ENCODE measurements around the gene UMODL1. TPM values are rescaled to one million over a fixed set of nuclear protein-coding genes. Genes with fewer than 3 reads are reported as not detected.

Gene UMODL1
- total RNA-seq, 2 experiments from 2014 or later, result 0.26 to 0.30 TPM

GRCh38 chr21:42107177-42107880, 36.2 kb downstream of the UMODL1 start:
- Mint-ChIP-seq H3K27ac (no peak overlapping the region), H3K9me3 (no peaks in the 10 kb centered on the region), H3K4me1 (peaks cover 3% of the 10 kb centered on the region), H3K4me3 (no peak overlapping the region), H3K27me3 (no peaks in the 10 kb centered on the region), H3K36me3 (no peaks in the 10 kb centered on the region)
- ATAC-seq (ENCODE audit: low read depth), result no peak
- no peak for DNase-seq
- POLR2A ChIA-PET, result interaction anchor here (0.8 to 3.5 kb wide), 4 partner anchors 44 to 181 kb away, joined by 4 to 24 read pairs (median 5); partner anchors contain the start of gene ZBTB21

- peaks cover 3% of the 10 kb centered on the region for H3K4me1 Mint-ChIP-seq
- DNase-seq, result peak; percentile 83
- peak overlapping the region; percentile 41 for H3K4me3 Mint-ChIP-seq
- POLR2A ChIA-PET, result interaction anchor here (0.8 to 3.5 kb wide), 5 partner anchors 10 to 181 kb away, joined by 4 to 24 read pairs (median 5); partner anchors contain the start of gene ZBTB21
- ATAC-seq (ENCODE audit: low read depth), result peak; percentile 99
- no peaks in the 10 kb centered on the region for H3K27me3 Mint-ChIP-seq
- no peaks in the 10 kb centered on the region for H3K36me3 Mint-ChIP-seq
- no peaks in the 10 kb centered on the region for H3K9me3 Mint-ChIP-seq
- H3K27ac Mint-ChIP-seq, result peak overlapping the region; percentile 64
Observed at GRCh38 chr21:42107881-42108553, 36.9 kb downstream of the UMODL1 start.

- Mint-ChIP-seq H3K27me3 (no peaks in the 10 kb centered on the region), H3K36me3 (no peaks in the 10 kb centered on the region), H3K4me3 (no peak overlapping the region), H3K27ac (no peak overlapping the region), H3K4me1 (peaks cover 3% of the 10 kb centered on the region), H3K9me3 (no peaks in the 10 kb centered on the region)
- POLR2A ChIA-PET, result interaction anchor here (1.2 to 3.5 kb wide), 3 partner anchors 9 to 99 kb away, joined by 5 to 24 read pairs (median 5); partner anchors contain the start of gene ZBTB21
- no peak for ATAC-seq (ENCODE audit: low read depth)
- no peak for DNase-seq
Observed at GRCh38 chr21:42108554-42109340, 37.6 kb downstream of the UMODL1 start.

GRCh38 chr21:42109473-42109872, 38.4 kb downstream of the UMODL1 start:
- Mint-ChIP-seq H3K4me3 (no peak overlapping the region), H3K36me3 (no peaks in the 10 kb centered on the region), H3K4me1 (peaks cover 3% of the 10 kb centered on the region), H3K27ac (no peak overlapping the region), H3K27me3 (no peaks in the 10 kb centered on the region), H3K9me3 (no peaks in the 10 kb centered on the region)
- ATAC-seq (ENCODE audit: low read depth) (no peak), DNase-seq (no peak)
- POLR2A ChIA-PET, result interaction anchor here (3.5 kb wide), 1 partner anchor 46 kb away, joined by 24 read pairs; no protein-coding TSS in a partner anchor

GRCh38 chr21:42109873-42110525, 38.9 kb downstream of the UMODL1 start:
- DNase-seq (no peak), ATAC-seq (ENCODE audit: low read depth) (no peak)
- POLR2A ChIA-PET, result interaction anchor here (3.5 kb wide), 1 partner anchor 47 kb away, joined by 24 read pairs; no protein-coding TSS in a partner anchor
- Mint-ChIP-seq H3K4me1 (peaks cover 3% of the 10 kb centered on the region), H3K36me3 (no peaks in the 10 kb centered on the region), H3K4me3 (no peak overlapping the region), H3K27me3 (peaks cover 2% of the 10 kb centered on the region), H3K9me3 (no peaks in the 10 kb centered on the region), H3K27ac (no peak overlapping the region)

- POLR2A ChIA-PET, result interaction anchor here (3.5 kb wide), 1 partner anchor 47 kb away, joined by 24 read pairs; no protein-coding TSS in a partner anchor
- Mint-ChIP-seq H3K4me3 (no peak overlapping the region), H3K4me1 (peaks cover 3% of the 10 kb centered on the region), H3K9me3 (no peaks in the 10 kb centered on the region), H3K27me3 (peaks cover 3% of the 10 kb centered on the region), H3K27ac (no peak overlapping the region), H3K36me3 (no peaks in the 10 kb centered on the region)
- ATAC-seq (ENCODE audit: low read depth), result no peak
- no peak for DNase-seq
Observed at GRCh38 chr21:42110691-42111469, 39.8 kb downstream of the UMODL1 start.

- no peak overlapping the region for H3K27ac Mint-ChIP-seq
- ATAC-seq (ENCODE audit: low read depth) (no peak), DNase-seq (no peak)
- peaks cover 3% of the 10 kb centered on the region for H3K27me3 Mint-ChIP-seq
- no peaks in the 10 kb centered on the region for H3K36me3 Mint-ChIP-seq
- no peaks in the 10 kb centered on the region for H3K9me3 Mint-ChIP-seq
- peaks cover 3% of the 10 kb centered on the region for H3K4me1 Mint-ChIP-seq
- POLR2A ChIA-PET, result no interaction called here
- H3K4me3 Mint-ChIP-seq, result no peak overlapping the region
Observed at GRCh38 chr21:42111470-42111743, 40.3 kb downstream of the UMODL1 start.

GRCh38 chr21:42111811-42112210, 40.7 kb downstream of the UMODL1 start:
- Mint-ChIP-seq H3K27ac (no peak overlapping the region), H3K4me1 (peaks cover 3% of the 10 kb centered on the region), H3K4me3 (no peak overlapping the region), H3K27me3 (peaks cover 3% of the 10 kb centered on the region), H3K36me3 (no peaks in the 10 kb centered on the region), H3K9me3 (no peaks in the 10 kb centered on the region)
- no peak for ATAC-seq (ENCODE audit: low read depth)
- POLR2A ChIA-PET, result no interaction called here
- DNase-seq, result no peak

GRCh38 chr21:42112238-42112637, 41.1 kb downstream of the UMODL1 start:
- POLR2A ChIA-PET, result no interaction called here
- Mint-ChIP-seq H3K36me3 (no peaks in the 10 kb centered on the region), H3K9me3 (no peaks in the 10 kb centered on the region), H3K27me3 (peaks cover 3% of the 10 kb centered on the region), H3K4me1 (peaks cover 7% of the 10 kb centered on the region), H3K4me3 (no peak overlapping the region), H3K27ac (no peak overlapping the region)
- DNase-seq, result no peak
- ATAC-seq (ENCODE audit: low read depth), result no peak

GRCh38 chr21:42112857-42113256, 41.7 kb downstream of the UMODL1 start:
- POLR2A ChIA-PET, result no interaction called here
- Mint-ChIP-seq H3K27me3 (peaks cover 9% of the 10 kb centered on the region), H3K36me3 (no peaks in the 10 kb centered on the region), H3K4me1 (peaks cover 11% of the 10 kb centered on the region), H3K9me3 (no peaks in the 10 kb centered on the region), H3K27ac (no peak overlapping the region), H3K4me3 (no peak overlapping the region)
- ATAC-seq (ENCODE audit: low read depth) (no peak), DNase-seq (no peak)

GRCh38 chr21:42113926-42114409, 42.9 kb downstream of the UMODL1 start:
- no peak for ATAC-seq (ENCODE audit: low read depth)
- Mint-ChIP-seq H3K9me3 (no peaks in the 10 kb centered on the region), H3K27ac (no peak overlapping the region), H3K27me3 (peaks cover 14% of the 10 kb centered on the region), H3K36me3 (no peaks in the 10 kb centered on the region), H3K4me1 (peaks cover 19% of the 10 kb centered on the region), H3K4me3 (no peak overlapping the region)
- no peak for DNase-seq
- POLR2A ChIA-PET, result no interaction called here

GRCh38 chr21:42114646-42115045, 43.5 kb downstream of the UMODL1 start:
- H3K27ac Mint-ChIP-seq, result no peak overlapping the region
- POLR2A ChIA-PET, result no interaction called here
- no peaks in the 10 kb centered on the region for H3K9me3 Mint-ChIP-seq
- no peaks in the 10 kb centered on the region for H3K36me3 Mint-ChIP-seq
- peaks cover 24% of the 10 kb centered on the region for H3K4me1 Mint-ChIP-seq
- ATAC-seq (ENCODE audit: low read depth) (no peak), DNase-seq (no peak)
- no peak overlapping the region for H3K4me3 Mint-ChIP-seq
- peaks cover 21% of the 10 kb centered on the region for H3K27me3 Mint-ChIP-seq

Measured in activated naive CD8-positive, alpha-beta T cell treated with anti-CD3 and anti-CD28 coated beads, Interleukin-2, amount 10 ng/mL, durations not matched to agents 7 days and 5 days (primary cell).